NCI-H748 (cell line): ENCODE results near the gene IFT122.
A peak's percentile ranks its signal among the peaks of the same experiment; 100 is the strongest.
"Not testable (repeated sequence)": the region's sequence is repeated elsewhere in the genome, so short reads cannot be mapped to it uniquely, and the experiment has no call there.

Experiments used
- DNase-seq: peaks from one replicate; lab custom pipeline; 2025; ENCODE audit not compliant: unreplicated experiment; lab: John Stamatoyannopoulos, UW

IFT122 gene

GRCh38 chr3:129515821-129516432 lies 75.9 kb downstream of the IFT122 start:
- not testable (repeated sequence) for DNase-seq

- DNase-seq, result no peak
Observed at GRCh38 chr3:129517516-129517915, 77.5 kb downstream of the IFT122 start.

- no peak for DNase-seq
Observed at GRCh38 chr3:129518038-129518561, 78.1 kb downstream of the IFT122 start.

- no peak for DNase-seq
Observed at GRCh38 chr3:129518581-129518980, 78.6 kb downstream of the IFT122 start.

- no peak for DNase-seq
Observed at GRCh38 chr3:129519449-129519848, 79.4 kb downstream of the IFT122 start.

GRCh38 chr3:129519896-129520715 lies 80.1 kb downstream of the IFT122 start:
- DNase-seq, result no peak

- DNase-seq, result no peak
Observed at GRCh38 chr3:129520960-129521359, 80.9 kb downstream of the IFT122 start.

GRCh38 chr3:129521611-129522010 lies 81.6 kb downstream of the IFT122 start:
- peak; percentile 19 for DNase-seq

- no peak for DNase-seq
Observed at GRCh38 chr3:129522953-129523352, 82.9 kb downstream of the IFT122 start.

GRCh38 chr3:129524081-129524480 lies 84.1 kb downstream of the IFT122 start:
- DNase-seq, result no peak

GRCh38 chr3:129525341-129525968 lies 85.4 kb downstream of the IFT122 start:
- no peak for DNase-seq

- DNase-seq, result no peak
Observed at GRCh38 chr3:129526121-129526900, 86.3 kb downstream of the IFT122 start.

GRCh38 chr3:129527262-129527661 lies 87.2 kb downstream of the IFT122 start:
- DNase-seq, result no peak

GRCh38 chr3:129528589-129529100 lies 88.6 kb downstream of the IFT122 start, which contains the start of gene RHO:
TSS of gene RHO (plus strand) at chr3:129528639. CDS start at chr3:129528734, 95 bp downstream.
- no peak for DNase-seq

GRCh38 chr3:129529436-129530210 lies 89.6 kb downstream of the IFT122 start:
- no peak for DNase-seq

GRCh38 chr3:129530251-129530791 lies 90.3 kb downstream of the IFT122 start:
- DNase-seq, result no peak

GRCh38 chr3:129530821-129531220 lies 90.8 kb downstream of the IFT122 start:
- DNase-seq, result no peak

GRCh38 chr3:129531699-129532098 lies 91.7 kb downstream of the IFT122 start:
- DNase-seq, result no peak

- no peak for DNase-seq
Observed at GRCh38 chr3:129532261-129532660, 92.2 kb downstream of the IFT122 start.

- DNase-seq, result no peak
Observed at GRCh38 chr3:129533406-129533805, 93.4 kb downstream of the IFT122 start.
